Skeletal muscle cell (primary cell): ENCODE measurements around the gene C18orf63.

ENCODE experiments used
- DNase-seq: peaks from one replicate; pipeline ENCODE4 v3.0.0-alpha.2; 2010; ENCODE audit warnings: low read depth
- H3K4me3 ChIP-seq: 2 replicates; pipeline ENCODE4 v1.5.1; 2011; ENCODE audit warnings: low read depth, mild to moderate bottlenecking, control low read depth, low read length, moderate library complexity

C18orf63 gene

GRCh38 chr18:74367905-74368304 is 52.3 kb downstream of the C18orf63 start:
- no peak overlapping the region for H3K4me3 ChIP-seq
- no peak for DNase-seq

- no peak overlapping the region for H3K4me3 ChIP-seq
- no peak for DNase-seq
Observed at GRCh38 chr18:74368901-74369705, 53.5 kb downstream of the C18orf63 start.

- peak; percentile 3 for DNase-seq
Observed at GRCh38 chr18:74370115-74370514, 54.5 kb downstream of the C18orf63 start.

GRCh38 chr18:74373428-74373827 is 57.8 kb downstream of the C18orf63 start:
- no peak overlapping the region for H3K4me3 ChIP-seq
- DNase-seq, result no peak

More at GRCh38 chr18:74370115-74370514, 54.5 kb downstream of the C18orf63 start:
- H3K4me3 ChIP-seq, result no peak overlapping the region

- no peak overlapping the region for H3K4me3 ChIP-seq
- DNase-seq, result no peak
Observed at GRCh38 chr18:74375999-74376398, 60.4 kb downstream of the C18orf63 start.

GRCh38 chr18:74376523-74376922 is 60.9 kb downstream of the C18orf63 start:
- H3K4me3 ChIP-seq, result no peak overlapping the region
- no peak for DNase-seq

- DNase-seq, result no peak
Observed at GRCh38 chr18:74377776-74378175, 62.1 kb downstream of the C18orf63 start.

GRCh38 chr18:74378179-74378682 is 62.6 kb downstream of the C18orf63 start:
- H3K4me3 ChIP-seq, result no peak overlapping the region
- no peak for DNase-seq

More at GRCh38 chr18:74377776-74378175, 62.1 kb downstream of the C18orf63 start:
- no peak overlapping the region for H3K4me3 ChIP-seq

- DNase-seq, result no peak
- H3K4me3 ChIP-seq, result no peak overlapping the region
Observed at GRCh38 chr18:74380916-74381315, 65.3 kb downstream of the C18orf63 start.

- DNase-seq, result no peak
- H3K4me3 ChIP-seq, result no peak overlapping the region
Observed at GRCh38 chr18:74381621-74382295, 66.1 kb downstream of the C18orf63 start.

- DNase-seq, result no peak
- H3K4me3 ChIP-seq, result no peak overlapping the region
Observed at GRCh38 chr18:74382481-74383017, 66.9 kb downstream of the C18orf63 start.

GRCh38 chr18:74387383-74387782 is 71.7 kb downstream of the C18orf63 start:
- DNase-seq, result no peak
- no peak overlapping the region for H3K4me3 ChIP-seq

GRCh38 chr18:74388227-74388626 is 72.6 kb downstream of the C18orf63 start:
- no peak for DNase-seq

GRCh38 chr18:74389171-74389927 is 73.7 kb downstream of the C18orf63 start:
- DNase-seq, result no peak
- H3K4me3 ChIP-seq, result no peak overlapping the region

More at GRCh38 chr18:74388227-74388626, 72.6 kb downstream of the C18orf63 start:
- no peak overlapping the region for H3K4me3 ChIP-seq

- H3K4me3 ChIP-seq, result no peak overlapping the region
- no peak for DNase-seq
Observed at GRCh38 chr18:74389991-74390390, 74.4 kb downstream of the C18orf63 start.

GRCh38 chr18:74390900-74391299 is 75.3 kb downstream of the C18orf63 start:
- DNase-seq, result no peak
- H3K4me3 ChIP-seq, result no peak overlapping the region

GRCh38 chr18:74392323-74392722 is 76.7 kb downstream of the C18orf63 start:
- no peak for DNase-seq
- no peak overlapping the region for H3K4me3 ChIP-seq

- no peak for DNase-seq
- no peak overlapping the region for H3K4me3 ChIP-seq
Observed at GRCh38 chr18:74395006-74395405, 79.4 kb downstream of the C18orf63 start.

- DNase-seq, result no peak
- no peak overlapping the region for H3K4me3 ChIP-seq
Observed at GRCh38 chr18:74395648-74396154, 80.1 kb downstream of the C18orf63 start.
